Measurements from ENCODE around the gene GFPT2. TPM values are rescaled to one million over a fixed set of nuclear protein-coding genes. Genes with fewer than 3 reads are reported as not detected.

Gene GFPT2
- total RNA-seq, 1 donor from 2014 or later: 0.53 TPM

DNA sequence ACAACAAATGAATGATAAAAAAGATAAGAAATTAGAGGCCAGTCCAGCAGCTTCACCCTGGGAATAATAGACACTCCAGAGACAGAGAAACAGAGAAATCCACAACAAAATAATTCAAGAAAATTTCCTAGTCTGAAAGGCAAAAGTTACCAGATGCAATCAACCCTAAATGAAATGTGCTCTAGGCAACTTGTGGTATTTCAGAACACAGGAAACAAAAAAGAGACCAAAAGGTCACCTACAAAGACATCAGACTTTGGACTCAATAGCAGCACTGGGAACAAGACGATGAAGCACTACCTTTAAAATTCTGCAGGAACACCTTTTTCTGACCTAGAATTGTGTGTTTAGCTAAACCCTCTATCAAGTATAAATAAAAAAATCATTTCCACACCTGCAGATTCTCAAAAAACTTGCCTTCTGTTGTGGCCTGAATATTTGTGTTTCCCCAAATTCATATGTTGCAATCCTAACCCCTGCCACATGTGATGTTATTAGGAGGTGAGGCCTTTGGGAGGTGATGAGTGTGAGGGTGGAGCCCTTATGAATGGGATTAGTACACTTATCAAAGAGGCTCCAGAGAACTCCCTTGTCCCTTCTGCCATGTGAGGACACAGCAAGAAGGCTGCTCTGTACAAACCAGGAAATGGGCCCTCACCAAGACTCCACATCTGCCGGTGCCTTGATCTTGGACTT lies 55.4 kb downstream of the GFPT2 start:
- H3K4me3 ChIP-seq (ENCODE audit: low read depth, low read length): no peak overlapping the region
- H3K36me3 ChIP-seq (ENCODE audit: control insufficient read depth, insufficient read depth, low read length): no peaks in the 10 kb centered on the region
- TF ChIP-seq, protein P1, sequence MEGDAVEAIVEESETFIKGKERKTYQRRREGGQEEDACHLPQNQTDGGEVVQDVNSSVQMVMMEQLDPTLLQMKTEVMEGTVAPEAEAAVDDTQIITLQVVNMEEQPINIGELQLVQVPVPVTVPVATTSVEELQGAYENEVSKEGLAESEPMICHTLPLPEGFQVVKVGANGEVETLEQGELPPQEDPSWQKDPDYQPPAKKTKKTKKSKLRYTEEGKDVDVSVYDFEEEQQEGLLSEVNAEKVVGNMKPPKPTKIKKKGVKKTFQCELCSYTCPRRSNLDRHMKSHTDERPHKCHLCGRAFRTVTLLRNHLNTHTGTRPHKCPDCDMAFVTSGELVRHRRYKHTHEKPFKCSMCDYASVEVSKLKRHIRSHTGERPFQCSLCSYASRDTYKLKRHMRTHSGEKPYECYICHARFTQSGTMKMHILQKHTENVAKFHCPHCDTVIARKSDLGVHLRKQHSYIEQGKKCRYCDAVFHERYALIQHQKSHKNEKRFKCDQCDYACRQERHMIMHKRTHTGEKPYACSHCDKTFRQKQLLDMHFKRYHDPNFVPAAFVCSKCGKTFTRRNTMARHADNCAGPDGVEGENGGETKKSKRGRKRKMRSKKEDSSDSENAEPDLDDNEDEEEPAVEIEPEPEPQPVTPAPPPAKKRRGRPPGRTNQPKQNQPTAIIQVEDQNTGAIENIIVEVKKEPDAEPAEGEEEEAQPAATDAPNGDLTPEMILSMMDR (IDR thresholded peaks at IDR 0.05; ENCODE audit: insufficient read depth, low read length, severe bottlenecking): no peak
- no peak for DNase-seq (ENCODE audit: low read depth)
- no peaks in the 10 kb centered on the region for H3K27me3 ChIP-seq (ENCODE audit: control insufficient read depth, insufficient read depth, low read length)
- no peak for FAIRE-seq

DNA sequence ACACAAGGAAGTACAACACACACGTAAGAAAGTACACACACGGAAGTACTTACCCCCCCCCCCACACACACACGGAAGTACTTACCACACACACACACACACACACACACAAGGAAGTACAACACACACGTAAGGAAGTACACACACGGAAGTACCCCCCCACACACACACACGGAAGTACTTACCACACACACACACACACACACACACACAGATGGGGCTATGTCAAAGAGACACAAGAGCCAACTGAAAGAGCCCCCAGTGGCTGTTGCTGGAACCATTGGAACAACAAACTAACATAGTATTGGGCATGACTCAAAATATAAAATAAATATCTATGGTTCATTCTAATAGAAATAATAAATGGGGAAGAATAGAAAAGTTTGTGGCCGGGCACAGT lies 56.4 kb downstream of the GFPT2 start:
- DNase-seq (ENCODE audit: low read depth): no peak
- FAIRE-seq: no peak
- no peaks in the 10 kb centered on the region for H3K27me3 ChIP-seq (ENCODE audit: control insufficient read depth, insufficient read depth, low read length)
- H3K36me3 ChIP-seq (ENCODE audit: control insufficient read depth, insufficient read depth, low read length): no peaks in the 10 kb centered on the region
- TF ChIP-seq, protein P1 (IDR thresholded peaks at IDR 0.05; ENCODE audit: insufficient read depth, low read length, severe bottlenecking): no peak
- H3K4me3 ChIP-seq (ENCODE audit: low read depth, low read length): no peak overlapping the region

DNA sequence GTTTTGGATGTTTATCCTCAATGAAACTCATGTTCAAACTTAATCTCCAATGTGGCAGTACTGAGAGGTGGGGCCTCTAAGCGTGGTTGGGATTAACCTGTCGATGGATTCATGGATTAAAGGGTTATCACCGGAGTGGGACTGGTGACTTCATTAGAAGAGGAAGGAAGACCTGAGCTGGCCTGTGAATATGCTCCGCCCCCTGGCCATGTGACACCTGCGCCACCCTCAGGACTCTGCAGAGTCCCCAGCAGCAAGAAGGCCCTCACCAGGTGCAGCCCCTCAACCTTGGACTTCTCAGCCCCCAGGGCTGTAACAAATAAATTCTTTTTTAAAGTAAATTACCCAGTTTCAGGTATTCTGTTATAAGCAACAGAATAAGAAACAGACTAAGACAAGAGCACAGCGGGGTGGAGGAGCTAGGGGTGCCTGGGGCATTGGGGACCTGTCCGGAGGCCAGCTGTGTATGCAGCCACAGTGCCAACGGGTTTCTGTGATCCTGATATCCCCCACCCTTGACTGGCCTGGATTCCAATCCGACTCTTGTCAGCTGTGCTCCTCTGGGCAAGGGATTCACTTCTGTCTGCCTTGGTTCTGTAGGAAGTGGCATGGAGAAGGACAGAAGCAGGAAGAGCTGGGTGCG lies 58.1 kb downstream of the GFPT2 start:
- DNase-seq (ENCODE audit: low read depth) (no peak), FAIRE-seq (no peak)
- Histone ChIP-seq H3K4me3 (ENCODE audit: low read depth, low read length) (no peak overlapping the region), H3K27me3 (ENCODE audit: control insufficient read depth, insufficient read depth, low read length) (no peaks in the 10 kb centered on the region), H3K36me3 (ENCODE audit: control insufficient read depth, insufficient read depth, low read length) (no peaks in the 10 kb centered on the region)
- TF ChIP-seq, protein P1 (IDR thresholded peaks at IDR 0.05; ENCODE audit: insufficient read depth, low read length, severe bottlenecking): no peak

DNA sequence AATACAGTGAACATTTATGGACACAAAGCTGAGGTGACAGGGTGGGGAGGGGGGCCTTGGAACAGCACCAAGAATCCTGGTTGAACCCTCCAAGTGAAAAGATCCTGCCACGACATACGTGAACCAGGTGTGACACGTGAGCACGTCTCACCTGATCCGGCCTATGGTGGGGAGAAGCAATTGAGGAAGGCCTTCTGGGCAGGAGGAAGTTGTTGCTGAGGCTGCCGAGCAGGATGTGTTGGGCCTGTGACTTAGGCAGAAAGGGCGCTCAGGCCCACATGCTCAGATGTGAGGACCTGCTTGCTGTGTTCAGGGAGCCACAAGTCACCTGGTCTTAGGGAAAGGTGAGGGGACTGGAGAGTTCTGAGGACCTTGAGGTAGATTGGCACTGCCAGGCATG lies 58.7 kb downstream of the GFPT2 start:
- TF ChIP-seq, protein P1 (IDR thresholded peaks at IDR 0.05; ENCODE audit: insufficient read depth, low read length, severe bottlenecking): no peak
- no peak overlapping the region for H3K4me3 ChIP-seq (ENCODE audit: low read depth, low read length)
- no peaks in the 10 kb centered on the region for H3K27me3 ChIP-seq (ENCODE audit: control insufficient read depth, insufficient read depth, low read length)
- H3K36me3 ChIP-seq (ENCODE audit: control insufficient read depth, insufficient read depth, low read length): no peaks in the 10 kb centered on the region
- DNase-seq (ENCODE audit: low read depth): no peak
- no peak for FAIRE-seq

DNA sequence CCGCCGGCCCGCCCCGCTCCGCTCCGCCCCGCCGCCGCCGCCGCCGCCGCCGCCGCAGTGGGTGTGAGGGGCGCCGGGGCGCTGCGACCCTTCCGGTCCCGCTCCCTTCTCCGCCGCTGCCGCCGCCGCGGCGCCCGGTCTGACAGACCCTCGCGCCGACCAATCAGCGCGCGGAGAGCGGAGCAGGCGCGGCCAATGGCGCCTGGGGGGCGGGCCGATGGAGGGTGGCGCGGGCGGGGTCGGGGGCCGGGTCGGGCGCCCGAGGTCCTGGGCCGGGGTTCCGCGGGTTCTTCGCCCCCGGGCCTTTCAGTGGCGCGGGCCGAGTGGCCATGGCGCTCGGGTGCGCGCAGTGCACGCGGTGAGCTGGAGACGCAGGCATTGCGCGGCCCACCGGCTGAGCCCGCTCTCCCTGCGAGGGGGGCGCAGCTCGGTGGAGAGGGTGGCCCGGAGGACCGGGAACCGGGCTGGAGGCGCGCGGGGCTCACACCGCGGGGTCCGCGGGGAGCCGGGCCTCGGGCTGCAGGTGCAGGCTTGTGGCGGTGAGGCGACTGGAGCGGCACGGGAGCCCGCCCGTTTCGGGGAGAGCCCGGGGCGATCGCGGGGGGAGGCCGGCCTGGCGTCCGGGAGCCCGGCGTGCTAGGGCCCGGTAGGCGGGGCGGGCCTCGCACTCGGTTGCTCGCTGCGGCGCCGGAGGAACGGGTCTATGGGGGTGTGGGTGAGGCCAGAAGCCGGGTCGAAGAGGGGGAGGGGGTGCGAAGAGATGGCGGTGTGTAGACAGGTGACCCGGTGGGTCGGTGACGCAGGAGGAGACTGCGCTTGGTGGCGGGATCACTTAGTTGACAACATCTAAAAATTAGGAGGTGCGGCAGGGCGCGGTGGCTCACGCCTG lies 60.9 kb downstream of the GFPT2 start, which contains the start of gene MAPK9:
TSS of gene MAPK9 (minus strand) at position 141 of the 889 bp plus-strand sequence. CDS start 11,522 bp downstream, outside the sequence.
- TF ChIP-seq, protein P1 (IDR thresholded peaks at IDR 0.05; ENCODE audit: insufficient read depth, low read length, severe bottlenecking): no peak
- no peaks in the 10 kb centered on the region for H3K36me3 ChIP-seq (ENCODE audit: control insufficient read depth, insufficient read depth, low read length)
- peak within 1 kb of the TSS; percentile 78 for H3K4me3 ChIP-seq (ENCODE audit: low read depth, low read length)
- no peak for FAIRE-seq
- DNase-seq (ENCODE audit: low read depth): peak; percentile 36
- no peaks in the 10 kb centered on the region for H3K27me3 ChIP-seq (ENCODE audit: control insufficient read depth, insufficient read depth, low read length)
